ENCODE data around the gene DGKE. TPM values are rescaled to one million over a fixed set of nuclear protein-coding genes. Genes with fewer than 3 reads are reported as not detected.

The DGKE gene
- total and polyA plus RNA-seq, 2 of the 8 experiments (the other 6 are each of a cell fraction or from before 2014, with no cell fraction given), result 1.7 to 7.4 TPM

GRCh38 chr17:56849131-56849530, 15.2 kb downstream of the DGKE start (continued):
- TF ChIP-seq CHD7 (IDR thresholded peaks at IDR 0.05; ENCODE audit: insufficient replicate concordance, low read length) (no peak), TAF1 (IDR thresholded peaks at IDR 0.05; ENCODE audit: low read depth, low read length) (no peak), CHD1 (IDR thresholded peaks at IDR 0.05; ENCODE audit: low read depth, low read length) (no peak), KDM5A (IDR thresholded peaks at IDR 0.05; ENCODE audit: low read length) (no peak), EGR1 (IDR thresholded peaks at IDR 0.05; ENCODE audit: borderline replicate concordance, low read depth, low read length) (no peak), SP4 (IDR thresholded peaks at IDR 0.05; ENCODE audit: low read length) (no peak), NANOG (IDR thresholded peaks at IDR 0.05; ENCODE audit: insufficient read depth, low read depth, low read length, poor library complexity, severe bottlenecking) (no peak), FOSL1 (IDR thresholded peaks at IDR 0.05; ENCODE audit: insufficient read depth, low read depth, low read length) (no peak)
